Esophagus squamous epithelium (tissue), 5 donors: ENCODE data around the gene VTN. TPM values are rescaled to one million over a fixed set of nuclear protein-coding genes. Genes with fewer than 3 reads are reported as not detected.
A peak's percentile ranks its signal among the peaks of the same experiment; 100 is the strongest.

Source experiments
- DNase-seq: peaks from one replicate; lab custom pipeline; 2025; lab: John Stamatoyannopoulos, UW
- H3K27ac ChIP-seq, 4 donors: fragments of 200-600 bp; sonication (generic); one replicate each; pipeline ENCODE4 v1.5.1; 2016 to 2019; ENCODE audit warnings: mild to moderate bottlenecking in 1 of 4
- H3K27me3 ChIP-seq, 4 donors: fragments of 200-600 bp; sonication (generic); 1 replicate in 3 of 4; 2 replicates in 1 of 4; pipeline versions ENCODE4 v1.5.1 to v1.6.0; 2017 to 2021; ENCODE audit warnings: antibody characterized with exemption in 1 of 4
- H3K36me3 ChIP-seq, 3 donors: fragments of 200-600 bp; sonication (generic); one replicate each; pipeline ENCODE4 v1.5.1; 2016 to 2019
- H3K4me1 ChIP-seq, 3 donors: fragments of 200-600 bp; sonication (generic); one replicate each; pipeline ENCODE4 v1.5.1; 2017 to 2019
- H3K4me3 ChIP-seq, 4 donors: fragments of 200-600 bp; sonication (generic); 1 replicate in 3 of 4; 2 replicates in 1 of 4; pipeline ENCODE4 v1.5.1; 2016 to 2019; ENCODE audit warnings: mild to moderate bottlenecking in 2 of 4, moderate library complexity in 1 of 4
- H3K9me3 ChIP-seq, 3 donors: fragments of 200-600 bp; sonication (generic); one replicate each; pipeline ENCODE4 v1.5.1; 2016 to 2019
- CTCF ChIP-seq, 6 experiments: fragments of 450-650 bp in 4 of 6; fragments of 200-600 bp in 2 of 6; sonication (generic) in 2 of 6; IDR thresholded peaks; one replicate each; pipeline ENCODE4 v1.5.1; 2016 to 2019; ENCODE audit warnings: antibody characterized with exemption in 6 of 6, mild to moderate bottlenecking in 4 of 6, moderate library complexity in 4 of 6
- POLR2A ChIP-seq, 4 donors: fragments of 450-650 bp; IDR thresholded peaks; one replicate each; pipeline ENCODE4 v1.6.1; 2017; ENCODE audit warnings: antibody characterized with exemption in 4 of 4, mild to moderate bottlenecking in 4 of 4, moderate library complexity in 3 of 4
- WGBS, 2 donors: methylation state at CpG; one replicate each; pipeline ENCODE4 v1.1.5; 2018; 5-methylcytosine and 5-hydroxymethylcytosine counted together
- intact Hi-C: fragments of 100-400 bp; cut with DNase I; formaldehyde crosslinking; loops from one replicate; pipeline ENCODE4 v1.15.0; 2022
- total RNA-seq, 4 donors: library from RNA; depleted of rRNA; stranded (reverse); fragments of >200 nt; gene quantifications; one replicate each; pipeline ENCODE4 v1.1.0, GENCODE V29; 2016
- donor health status: DM: yes; HTN: yes; CAD: no.

The VTN gene
- total RNA-seq, 4 donors from 2014 or later, result 0.19 TPM; not detected in 3

- 30% methylated on average over 14 of the region's 72 CpGs; no CpG with 5 or more reads in 1 of the 2 donors for WGBS, 2 donors
- Histone ChIP-seq H3K4me1 (peaks cover 0 to 34% (median 6%) of the 10 kb centered on the region in 3 donors), H3K4me3 (peak overlapping the region in 3 of 4 donors; percentile 16 to 32 (median 25)), H3K27me3 (peaks cover 0 to 14% (median 0%) of the 10 kb centered on the region in 4 donors), H3K27ac (no peak overlapping the region), H3K9me3 (no peaks in the 10 kb centered on the region), H3K36me3 (no peaks in the 10 kb centered on the region)
- TF ChIP-seq POLR2A (IDR thresholded peaks at IDR 0.05) (no peak), CTCF (IDR thresholded peaks at IDR 0.05) (peak in 2 of 6 experiments; percentile 13 to 30)
- intact Hi-C loops, result no loop called here
- no peak for DNase-seq
These were observed 11.2 kb upstream of the VTN start for GRCh38 chr17:28381141-28381825.

- intact Hi-C loops, result no loop called here
These were observed 10.0 kb upstream of the VTN start for GRCh38 chr17:28379814-28380801.

GRCh38 chr17:28372945-28373274 is 2.8 kb upstream of the VTN start:
- intact Hi-C loops, result no loop called here
- H3K4me1 ChIP-seq, result peaks cover 12 to 36% (median 17%) of the 10 kb centered on the region in 3 donors
- no peak overlapping the region for H3K27ac ChIP-seq
- WGBS, 2 donors, result 86 to 93% methylated on average over 2 to 6 of the region's 6 CpGs
- no peak for TF ChIP-seq POLR2A (IDR thresholded peaks at IDR 0.05)
- no peak for TF ChIP-seq CTCF (IDR thresholded peaks at IDR 0.05)
- H3K9me3 ChIP-seq, result no peaks in the 10 kb centered on the region
- H3K27me3 ChIP-seq, result peaks cover 0 to 10% (median 0%) of the 10 kb centered on the region in 4 donors
- H3K4me3 ChIP-seq, result peak overlapping the region in 2 of 4 donors; percentile 59 to 69
- H3K36me3 ChIP-seq, result no peaks in the 10 kb centered on the region
- DNase-seq, result no peak

More at GRCh38 chr17:28379814-28380801, 10.0 kb upstream of the VTN start:
- 53 to 65% methylated on average over 10 of the region's 10 CpGs for WGBS, 2 donors
- Histone ChIP-seq H3K9me3 (no peaks in the 10 kb centered on the region), H3K27me3 (peaks cover 0 to 14% (median 0%) of the 10 kb centered on the region in 4 donors), H3K4me3 (no peak overlapping the region), H3K27ac (no peak overlapping the region), H3K4me1 (peaks cover 0 to 25% (median 6%) of the 10 kb centered on the region in 3 donors), H3K36me3 (no peaks in the 10 kb centered on the region)
- no peak for TF ChIP-seq POLR2A (IDR thresholded peaks at IDR 0.05)
- DNase-seq, result no peak

GRCh38 chr17:28372203-28372944 is 2.3 kb upstream of the VTN start:
- no peaks in the 10 kb centered on the region for H3K9me3 ChIP-seq
- no peak for TF ChIP-seq POLR2A (IDR thresholded peaks at IDR 0.05)
- no peak for TF ChIP-seq CTCF (IDR thresholded peaks at IDR 0.05)
- peaks cover 0 to 10% (median 0%) of the 10 kb centered on the region in 4 donors for H3K27me3 ChIP-seq
- H3K4me3 ChIP-seq, result peak overlapping the region; percentile 38 to 69 (median 56)
- intact Hi-C loops, result no loop called here
- H3K4me1 ChIP-seq, result peaks cover 12 to 36% (median 17%) of the 10 kb centered on the region in 3 donors
- H3K36me3 ChIP-seq, result no peaks in the 10 kb centered on the region
- H3K27ac ChIP-seq, result peak overlapping the region in 3 of 4 donors; percentile 46 to 80 (median 78)
- no peak for DNase-seq
- 29 to 70% methylated on average over 6 to 9 of the region's 53 CpGs for WGBS, 2 donors
